Central memory CD8-positive, alpha-beta T cell (primary cell): ENCODE results near the gene PPOX.
A peak's percentile ranks its signal among the peaks of the same experiment; 100 is the strongest.

Experiments
- ATAC-seq: fragments of 150-1000 bp; cut with Tn5 transposase; replicated peaks from 2 replicates; pipeline ENCODE4 v1.10.0; 2022; ENCODE audit warnings: mild to moderate bottlenecking, moderate FRiP score, moderate number of reproducible peaks; ENCODE audit not compliant: poor library complexity, severe bottlenecking; ENCODE audit errors: extremely low read depth
- DNase-seq, 2 donors: peaks; one replicate each; pipeline ENCODE4 v3.0.0; 2021; ENCODE audit warnings: low spot score in 2 of 2
- H3K27ac Mint-ChIP-seq: one replicate; pipeline ENCODE4 v1.8.0; 2022; ENCODE audit warnings: low read depth, mild to moderate bottlenecking, moderate library complexity, mixed read lengths
- H3K27me3 Mint-ChIP-seq: one replicate; pipeline ENCODE4 v1.8.0; 2022; ENCODE audit warnings: mixed read lengths
- H3K36me3 Mint-ChIP-seq: one replicate; pipeline ENCODE4 v1.8.0; 2022; ENCODE audit warnings: mild to moderate bottlenecking, moderate library complexity, mixed read lengths; ENCODE audit not compliant: insufficient read depth
- H3K4me1 Mint-ChIP-seq: one replicate; pipeline ENCODE4 v1.8.0; 2022; ENCODE audit warnings: mixed read lengths
- H3K4me3 Mint-ChIP-seq: one replicate; pipeline ENCODE4 v1.8.0; 2022; ENCODE audit warnings: mild to moderate bottlenecking, moderate library complexity, mixed read lengths
- H3K9me3 Mint-ChIP-seq: one replicate; pipeline ENCODE4 v1.8.0; 2022; ENCODE audit warnings: mixed read lengths

PPOX gene

DNA sequence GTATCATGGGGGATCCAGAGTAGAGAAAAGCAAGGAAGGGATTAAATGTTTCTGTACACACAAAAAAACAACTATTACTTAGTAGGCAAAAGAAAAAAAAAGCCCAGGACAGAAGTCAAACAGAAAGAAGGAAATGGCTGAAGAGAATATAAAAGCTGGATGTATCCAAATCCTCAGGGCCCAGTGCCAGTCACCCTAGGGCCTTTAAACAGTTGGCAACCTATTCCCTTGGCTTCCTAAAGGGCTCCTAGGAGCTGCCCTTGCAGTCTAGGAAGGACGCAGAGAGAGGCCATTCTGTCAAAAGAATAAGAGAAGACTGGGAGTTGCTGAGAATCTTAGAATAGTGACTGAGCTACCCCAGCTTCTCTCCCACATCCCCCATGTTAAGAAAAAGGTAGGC is 6.1 kb downstream of the PPOX start:
- peaks cover 70% of the 10 kb centered on the region for H3K4me1 Mint-ChIP-seq
- H3K27me3 Mint-ChIP-seq, result no peaks in the 10 kb centered on the region
- H3K36me3 Mint-ChIP-seq, result peaks cover 47% of the 10 kb centered on the region
- H3K27ac Mint-ChIP-seq, result peak overlapping the region; percentile 71
- H3K4me3 Mint-ChIP-seq, result no peak overlapping the region
- DNase-seq, result no peak
- H3K9me3 Mint-ChIP-seq, result no peaks in the 10 kb centered on the region
- no peak for ATAC-seq

DNA sequence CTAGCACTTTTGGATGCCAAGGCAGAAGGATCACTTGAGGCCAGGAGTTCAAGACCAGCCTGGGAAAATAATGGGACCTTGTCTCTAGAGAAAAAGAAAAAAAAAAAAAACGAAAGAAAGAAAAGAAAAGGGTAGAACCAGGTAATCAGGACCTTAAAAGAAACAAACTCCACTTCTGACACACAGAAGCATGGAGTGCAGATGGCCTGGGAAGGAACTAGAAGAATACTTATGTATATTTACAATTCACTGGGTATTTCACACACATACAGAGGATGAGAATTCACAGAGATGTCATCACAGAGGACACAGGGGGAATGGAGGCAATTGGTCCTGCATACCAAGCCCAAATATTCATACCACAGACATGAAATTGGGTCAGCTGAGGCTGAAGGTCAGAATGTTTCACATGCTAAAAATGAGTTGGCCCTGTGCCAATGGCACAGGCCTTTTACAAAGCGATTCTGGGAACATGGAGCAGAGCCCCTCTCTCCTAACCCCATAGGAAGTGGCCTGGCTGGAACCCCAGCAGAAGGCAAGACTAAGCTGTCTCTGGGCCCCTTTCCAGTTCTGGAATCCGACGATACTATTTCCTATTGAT is 6.7 kb downstream of the PPOX start:
- no peak for ATAC-seq
- Mint-ChIP-seq H3K36me3 (peaks cover 49% of the 10 kb centered on the region), H3K4me1 (peaks cover 73% of the 10 kb centered on the region)

DNA sequence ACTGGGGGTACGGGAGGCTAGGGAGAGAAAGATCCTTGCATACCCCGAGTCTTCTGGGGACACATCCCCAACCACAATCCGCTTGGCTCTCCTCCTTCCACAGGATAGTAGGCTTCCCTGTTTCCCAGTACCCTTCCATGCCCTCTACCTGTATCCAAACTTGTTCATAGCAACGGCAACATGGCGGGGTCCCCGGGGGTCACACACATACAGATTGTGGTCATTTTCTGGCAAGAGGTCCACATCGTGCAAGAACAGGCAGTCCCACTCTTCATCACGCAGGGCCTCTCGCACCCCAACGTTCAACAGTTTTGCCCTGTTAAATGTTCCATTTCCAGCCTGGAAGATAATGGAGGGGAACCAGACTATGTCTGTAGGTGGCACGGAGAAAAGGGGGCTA is 7.5 kb downstream of the PPOX start:
- Mint-ChIP-seq H3K4me3 (no peak overlapping the region), H3K36me3 (peaks cover 49% of the 10 kb centered on the region), H3K27ac (no peak overlapping the region), H3K27me3 (no peaks in the 10 kb centered on the region), H3K4me1 (peaks cover 70% of the 10 kb centered on the region), H3K9me3 (no peaks in the 10 kb centered on the region)
- ATAC-seq (no peak), DNase-seq (no peak)

More for the DNA sequence above, 6.7 kb downstream of the PPOX start:
- no peaks in the 10 kb centered on the region for H3K27me3 Mint-ChIP-seq
- DNase-seq, result no peak
- H3K9me3 Mint-ChIP-seq, result no peaks in the 10 kb centered on the region
- no peak overlapping the region for H3K4me3 Mint-ChIP-seq
- H3K27ac Mint-ChIP-seq, result no peak overlapping the region

DNA sequence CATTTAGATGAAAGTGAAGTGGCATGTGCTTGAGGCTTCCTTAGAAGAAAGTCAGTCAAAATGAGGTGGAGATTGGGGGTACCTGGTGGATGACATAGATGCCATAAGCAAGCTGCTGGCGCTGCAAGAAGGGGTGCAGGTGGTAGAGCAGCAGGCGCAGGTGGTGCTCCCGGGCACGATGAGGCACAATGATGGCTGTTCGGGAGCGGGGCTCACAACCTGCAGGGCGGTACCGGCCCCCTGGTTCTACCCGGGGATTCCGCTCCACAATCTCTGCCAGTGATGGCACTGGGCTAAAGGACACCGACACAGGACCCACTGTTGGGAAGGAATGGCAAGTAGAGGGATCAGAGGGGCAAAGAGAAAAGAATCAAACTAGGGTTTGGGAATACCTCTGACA is 8.7 kb downstream of the PPOX start:
- H3K9me3 Mint-ChIP-seq, result no peaks in the 10 kb centered on the region
- no peak overlapping the region for H3K27ac Mint-ChIP-seq
- ATAC-seq (no peak), DNase-seq (no peak)
- H3K4me3 Mint-ChIP-seq, result peak overlapping the region; percentile 97
- peaks cover 70% of the 10 kb centered on the region for H3K4me1 Mint-ChIP-seq
- peaks cover 50% of the 10 kb centered on the region for H3K36me3 Mint-ChIP-seq
- H3K27me3 Mint-ChIP-seq, result no peaks in the 10 kb centered on the region

DNA sequence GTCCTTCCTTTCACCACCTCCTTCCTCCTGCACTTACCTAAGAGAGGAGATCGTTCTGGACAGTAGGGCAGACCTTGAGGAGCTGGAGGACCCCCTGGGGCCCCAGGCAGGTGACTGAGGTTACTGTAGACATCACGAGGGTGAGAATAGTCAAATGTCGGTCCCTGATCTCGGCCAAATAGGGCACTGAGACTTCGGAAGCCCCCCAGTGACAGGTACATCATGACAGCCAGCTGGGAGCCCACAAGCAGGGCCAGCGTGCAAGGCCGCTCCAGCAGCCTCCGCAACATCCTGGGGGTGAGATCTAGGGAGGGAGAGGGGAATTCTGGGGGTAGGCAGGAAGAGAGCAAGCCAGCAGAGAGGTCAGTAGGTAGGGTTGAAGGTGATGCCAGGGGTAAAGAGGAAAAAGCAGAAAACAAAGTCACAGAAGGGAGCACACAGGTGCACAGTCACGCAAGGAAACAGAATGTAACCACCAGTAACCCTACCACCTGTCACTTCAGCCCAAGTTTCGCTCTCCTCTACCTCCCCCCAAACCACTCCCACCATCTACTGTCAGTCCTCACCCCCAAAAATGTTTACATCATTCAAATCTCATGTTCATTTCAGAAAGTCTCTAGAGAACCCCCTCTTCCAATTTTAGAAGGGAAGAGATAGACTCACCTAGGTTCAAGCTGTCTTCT is 9.7 kb downstream of the PPOX start:
- ATAC-seq, result no peak
- H3K4me1 Mint-ChIP-seq, result peaks cover 78% of the 10 kb centered on the region
- DNase-seq, result no peak
- H3K27ac Mint-ChIP-seq, result peak overlapping the region; percentile 97
- H3K4me3 Mint-ChIP-seq, result peak overlapping the region; percentile 97
- no peaks in the 10 kb centered on the region for H3K9me3 Mint-ChIP-seq
- no peaks in the 10 kb centered on the region for H3K27me3 Mint-ChIP-seq
- H3K36me3 Mint-ChIP-seq, result peaks cover 53% of the 10 kb centered on the region

DNA sequence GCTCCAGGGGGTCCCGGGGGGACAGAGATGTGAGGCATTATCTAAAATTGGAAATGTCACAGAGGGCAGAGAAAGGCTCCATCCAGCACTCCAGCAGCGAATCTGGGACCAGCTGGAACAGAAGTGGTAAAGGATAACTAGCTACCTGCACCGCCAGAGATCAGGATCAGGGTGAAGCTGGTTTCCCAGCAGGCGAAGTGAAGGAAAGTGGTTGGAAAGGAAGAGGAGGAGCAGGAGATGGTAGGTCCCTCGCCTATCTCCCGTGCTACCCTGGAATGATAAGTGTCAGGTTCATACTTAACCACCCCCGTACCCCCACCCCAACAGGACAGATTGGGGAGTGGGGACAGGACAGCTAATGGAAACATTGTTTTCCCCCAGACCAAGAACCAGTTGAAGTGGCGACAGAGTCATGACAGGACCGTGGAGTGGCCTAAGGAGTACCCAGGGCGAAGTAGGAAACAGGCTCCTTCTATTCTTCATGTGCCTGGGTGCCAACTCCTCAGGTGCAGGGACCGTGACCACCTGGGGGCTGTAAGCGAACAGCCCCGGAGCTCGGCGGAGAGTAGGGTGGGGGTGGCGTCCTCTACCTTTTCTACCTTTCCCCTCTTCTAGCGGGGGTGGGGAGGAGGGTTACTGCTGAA is 10.4 kb downstream of the PPOX start:
- H3K36me3 Mint-ChIP-seq, result peaks cover 46% of the 10 kb centered on the region
- ATAC-seq, result peak; percentile 16

DNA sequence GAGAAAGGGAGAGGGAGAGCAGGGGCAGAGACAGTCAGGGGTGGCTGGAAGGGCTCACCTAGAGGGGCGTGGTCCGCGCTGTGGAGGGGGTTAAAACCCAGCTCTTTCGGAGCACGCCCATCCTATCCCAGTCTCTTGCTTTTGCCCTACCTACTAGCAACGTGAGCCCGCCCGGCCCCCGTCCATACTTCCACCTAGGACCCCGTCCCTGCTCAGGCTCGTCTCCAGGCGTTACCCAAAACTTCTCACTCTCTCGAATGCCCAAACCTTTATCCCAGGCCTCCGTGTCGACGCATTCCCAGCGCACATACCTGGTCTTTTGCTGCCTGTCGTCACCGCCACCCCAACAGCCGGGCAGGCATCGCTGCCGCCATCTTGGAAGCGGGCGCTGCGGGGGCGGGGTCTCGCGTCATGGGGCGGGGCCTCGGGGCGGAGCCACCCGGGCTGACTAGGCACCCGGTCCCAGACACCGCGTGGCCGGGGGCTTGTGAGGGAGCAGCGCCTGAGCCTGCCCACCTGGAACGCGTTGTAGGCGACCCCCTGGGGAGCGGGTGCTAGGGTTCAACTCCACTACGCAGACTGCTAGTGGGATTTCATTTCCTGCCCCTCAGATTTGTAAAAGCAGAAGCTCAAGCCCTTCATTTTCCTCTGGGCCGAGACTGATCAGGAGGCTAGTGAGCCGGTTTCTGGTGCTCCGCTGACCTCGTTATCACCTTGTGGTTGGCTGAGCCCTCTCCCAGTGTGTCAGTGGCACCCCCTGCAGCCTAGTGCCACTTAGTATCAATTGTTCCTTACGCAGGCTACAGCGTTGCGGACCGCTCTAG is 11.1 kb downstream of the PPOX start, which contains the start of gene B4GALT3:
Gene B4GALT3 (minus strand): TSS at position 396 of the 824 bp plus-strand sequence. CDS start 1,447 bp downstream, outside the sequence.
- H3K4me1 Mint-ChIP-seq, result peaks cover 82% of the 10 kb centered on the region
- peak; percentile 84 for ATAC-seq
- peak; percentile 88 to 95 for DNase-seq
- H3K27ac Mint-ChIP-seq, result peak within 1 kb of the TSS; percentile 97
- no peaks in the 10 kb centered on the region for H3K27me3 Mint-ChIP-seq
- H3K4me3 Mint-ChIP-seq, result peak within 1 kb of the TSS; percentile 97
- H3K36me3 Mint-ChIP-seq, result peaks cover 42% of the 10 kb centered on the region
- H3K9me3 Mint-ChIP-seq, result no peaks in the 10 kb centered on the region

More for the DNA sequence above, 10.4 kb downstream of the PPOX start:
- Mint-ChIP-seq H3K4me3 (peak overlapping the region; percentile 97), H3K4me1 (peaks cover 77% of the 10 kb centered on the region), H3K27ac (peak overlapping the region; percentile 97), H3K9me3 (no peaks in the 10 kb centered on the region), H3K27me3 (no peaks in the 10 kb centered on the region)
- DNase-seq, result no peak

DNA sequence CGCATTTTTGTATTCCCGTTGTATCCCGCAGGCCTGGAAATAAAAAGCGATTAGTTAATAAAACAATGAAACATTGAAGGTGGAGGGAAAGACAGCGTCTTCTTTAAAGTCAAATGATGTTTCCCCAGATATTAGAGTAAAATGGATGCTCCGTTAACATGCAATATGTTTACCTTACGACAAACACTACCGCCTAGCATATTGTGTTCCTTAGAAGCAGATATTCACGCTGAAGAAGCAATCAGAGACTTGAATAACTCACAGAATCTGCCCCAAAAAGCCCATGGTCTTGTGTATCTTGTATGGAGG is 11.7 kb downstream of the PPOX start:
- H3K27ac Mint-ChIP-seq, result peak overlapping the region; percentile 97
- H3K27me3 Mint-ChIP-seq, result no peaks in the 10 kb centered on the region
- DNase-seq (no peak), ATAC-seq (no peak)
- H3K9me3 Mint-ChIP-seq, result no peaks in the 10 kb centered on the region
- peak overlapping the region; percentile 97 for H3K4me3 Mint-ChIP-seq
- peaks cover 80% of the 10 kb centered on the region for H3K4me1 Mint-ChIP-seq
- H3K36me3 Mint-ChIP-seq, result peaks cover 37% of the 10 kb centered on the region

DNA sequence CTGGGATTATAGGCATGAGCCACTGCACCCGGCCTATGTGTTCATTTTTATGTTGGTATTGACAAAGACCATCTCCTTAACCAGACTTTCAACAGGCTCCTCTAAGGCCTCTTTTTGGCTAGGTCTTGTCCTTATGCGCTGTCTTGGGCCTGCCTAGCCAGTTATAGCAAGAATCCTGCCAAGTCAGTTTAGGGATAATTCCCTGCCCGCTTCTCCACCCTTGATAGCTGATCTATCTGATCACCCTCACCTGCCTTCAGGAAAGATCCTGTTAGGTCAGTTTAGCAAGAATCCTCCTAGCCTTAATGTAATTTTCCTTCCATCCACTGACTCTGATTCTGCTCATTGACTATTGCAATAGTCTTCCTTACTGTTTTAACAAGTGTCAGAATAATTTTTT is 13.5 kb downstream of the PPOX start:
- peaks cover 82% of the 10 kb centered on the region for H3K4me1 Mint-ChIP-seq
- H3K36me3 Mint-ChIP-seq, result peaks cover 25% of the 10 kb centered on the region
- no peaks in the 10 kb centered on the region for H3K9me3 Mint-ChIP-seq
- H3K4me3 Mint-ChIP-seq, result no peak overlapping the region
- peak overlapping the region; percentile 95 for H3K27ac Mint-ChIP-seq
- no peak for DNase-seq
- ATAC-seq, result no peak
- no peaks in the 10 kb centered on the region for H3K27me3 Mint-ChIP-seq

DNA sequence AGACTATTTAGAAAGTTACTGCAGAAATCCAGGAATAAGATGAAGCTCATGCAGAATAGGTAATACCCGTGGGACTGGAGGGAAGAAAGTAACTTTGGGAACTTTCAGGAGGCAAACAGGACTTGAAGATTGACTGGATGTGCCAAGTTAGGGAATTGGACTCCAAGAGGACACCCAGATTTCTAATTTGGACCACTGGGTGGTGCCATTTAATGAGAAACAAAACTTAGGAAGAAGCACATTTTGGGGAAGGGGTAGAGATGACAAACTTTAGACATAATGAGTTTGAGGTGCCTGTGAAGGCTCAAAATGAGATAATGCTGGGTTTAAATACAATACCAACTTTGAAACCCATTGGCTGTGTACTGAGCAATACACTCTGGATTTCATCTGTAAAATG is 14.4 kb downstream of the PPOX start:
- ATAC-seq (no peak), DNase-seq (no peak)
- Mint-ChIP-seq H3K27ac (peak overlapping the region; percentile 95), H3K4me3 (peak overlapping the region; percentile 58), H3K27me3 (no peaks in the 10 kb centered on the region), H3K9me3 (no peaks in the 10 kb centered on the region), H3K36me3 (peaks cover 26% of the 10 kb centered on the region), H3K4me1 (peaks cover 81% of the 10 kb centered on the region)

DNA sequence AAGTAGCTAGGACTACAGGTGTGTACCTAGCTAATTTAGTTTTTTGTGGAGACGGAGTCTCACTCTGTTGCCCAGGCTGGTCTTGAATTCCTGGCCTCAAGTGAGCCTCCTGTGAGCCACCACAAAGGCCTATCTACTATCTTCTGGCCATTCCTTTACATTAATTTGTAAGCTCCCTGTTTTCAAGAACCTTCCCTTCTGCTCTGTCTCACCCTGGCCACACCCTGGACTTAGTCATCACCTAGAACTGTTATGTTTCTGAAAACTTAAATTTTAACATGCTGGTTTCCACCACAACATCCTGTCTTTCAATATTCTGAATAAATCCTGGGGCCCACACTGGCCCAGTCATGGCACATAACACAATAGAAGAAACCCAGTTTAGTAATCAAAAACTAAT is 16.0 kb downstream of the PPOX start:
- peak; percentile 56 for ATAC-seq
- H3K9me3 Mint-ChIP-seq, result no peaks in the 10 kb centered on the region
- H3K27me3 Mint-ChIP-seq, result no peaks in the 10 kb centered on the region
- peak overlapping the region; percentile 95 for H3K27ac Mint-ChIP-seq
- peaks cover 81% of the 10 kb centered on the region for H3K4me1 Mint-ChIP-seq
- H3K4me3 Mint-ChIP-seq, result peak overlapping the region; percentile 86
- H3K36me3 Mint-ChIP-seq, result peaks cover 20% of the 10 kb centered on the region
- peak in 1 of 2 donors; percentile 43 for DNase-seq

DNA sequence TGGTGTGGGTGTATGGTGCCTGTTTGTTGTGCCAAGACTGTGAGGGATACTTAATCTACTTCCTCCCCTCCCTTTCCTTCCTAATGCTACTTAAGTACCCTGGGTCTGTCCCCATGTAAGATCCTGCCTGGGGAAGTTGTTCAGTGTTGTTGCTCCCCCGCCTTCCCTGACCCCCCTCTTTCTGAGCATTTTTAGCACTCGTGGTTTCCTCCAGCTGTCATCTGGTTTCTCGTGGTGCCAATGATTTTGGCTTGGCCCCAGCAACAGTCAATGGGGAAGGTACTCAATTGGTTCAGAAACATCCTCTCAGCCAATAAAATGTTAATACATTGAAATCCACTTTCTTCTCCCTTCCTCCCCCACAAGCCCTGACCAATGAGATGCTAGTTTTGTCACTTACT is 19.1 kb downstream of the PPOX start:
- DNase-seq (peak; percentile 47 to 77), ATAC-seq (peak; percentile 83)
- Mint-ChIP-seq H3K9me3 (no peaks in the 10 kb centered on the region), H3K27ac (peak overlapping the region; percentile 69), H3K4me1 (peaks cover 83% of the 10 kb centered on the region), H3K4me3 (peak overlapping the region; percentile 86), H3K27me3 (no peaks in the 10 kb centered on the region), H3K36me3 (peaks cover 10% of the 10 kb centered on the region)
